CD4-positive, CD25-positive, alpha-beta regulatory T cell (primary cell): ENCODE measurements around the gene FSHR. TPM values are rescaled to one million over a fixed set of nuclear protein-coding genes. Genes with fewer than 3 reads are reported as not detected.

Source experiments
- ATAC-seq, 2 donors: fragments of 150-1000 bp; cut with Tn5 transposase; one replicate each; pipeline ENCODE4 v1.10.0; 2021; ENCODE audit warnings: low read depth in 2 of 2, moderate number of reproducible peaks in 2 of 2, moderate library complexity in 1 of 2
- DNase-seq, 3 donors: peaks; one replicate each; pipeline versions ENCODE4 v3.0.0 to v3.0.0-alpha.2; 2012 to 2022; ENCODE audit warnings: mixed read lengths in 1 of 3
- H3K27ac ChIP-seq: one replicate; pipeline ENCODE4 v1.7.0; 2013; ENCODE audit warnings: mild to moderate bottlenecking, low read length; ENCODE audit not compliant: insufficient read depth, poor library complexity, severe bottlenecking
- H3K27me3 ChIP-seq: one replicate; pipeline ENCODE4 v1.7.0; 2013; ENCODE audit warnings: low read length; ENCODE audit not compliant: control insufficient read depth, insufficient read depth
- H3K36me3 ChIP-seq: one replicate; pipeline ENCODE4 v1.7.0; 2013; ENCODE audit warnings: mild to moderate bottlenecking, low read length, moderate library complexity; ENCODE audit not compliant: control insufficient read depth, insufficient read depth
- H3K4me1 ChIP-seq: 2 replicates; pipeline ENCODE4 v1.7.0; 2013; ENCODE audit warnings: mild to moderate bottlenecking, low read length; ENCODE audit not compliant: insufficient read depth, control insufficient read depth, poor library complexity, severe bottlenecking
- H3K4me3 ChIP-seq: one replicate; pipeline ENCODE4 v1.7.0; 2013; ENCODE audit warnings: low read depth, mild to moderate bottlenecking, low read length, moderate library complexity
- H3K9me3 ChIP-seq, 2 experiments: 1 replicate in 1 of 2; 2 replicates in 1 of 2; pipeline ENCODE4 v1.7.0; 2013; ENCODE audit warnings: low read length in 2 of 2, mild to moderate bottlenecking in 1 of 2, moderate library complexity in 1 of 2; ENCODE audit not compliant: control insufficient read depth in 2 of 2
- H3K27ac Mint-ChIP-seq, 3 donors: one replicate each; pipeline ENCODE4 v1.8.0; 2020 to 2022; ENCODE audit warnings: mild to moderate bottlenecking in 3 of 3, mixed read lengths in 3 of 3, moderate library complexity in 2 of 3
- H3K27me3 Mint-ChIP-seq: one replicate; pipeline ENCODE4 v1.8.0; 2022; ENCODE audit warnings: mild to moderate bottlenecking, mixed read lengths
- H3K36me3 Mint-ChIP-seq: one replicate; pipeline ENCODE4 v1.8.0; 2020; ENCODE audit warnings: mixed read lengths
- H3K4me1 Mint-ChIP-seq, 4 donors: one replicate each; pipeline ENCODE4 v1.8.0; 2020 to 2022; ENCODE audit warnings: mixed read lengths in 4 of 4, mild to moderate bottlenecking in 1 of 4
- H3K4me3 Mint-ChIP-seq, 4 donors: one replicate each; pipeline ENCODE4 v1.8.0; 2020 to 2022; ENCODE audit warnings: mild to moderate bottlenecking in 4 of 4, mixed read lengths in 4 of 4, moderate library complexity in 3 of 4
- H3K9me3 Mint-ChIP-seq, 7 donors: one replicate each; pipeline ENCODE4 v1.8.0; 2020 to 2022; ENCODE audit warnings: mixed read lengths in 7 of 7, mild to moderate bottlenecking in 3 of 7, moderate library complexity in 2 of 7
- polyA plus RNA-seq, 4 donors: library from polyadenylated mRNA; unstranded; fragments of 300-500 nt; fragmentation: Illumina TruSeq; gene quantifications; one replicate each; pipeline ENCODE4 v1.2.3, GENCODE V29; 2021
- total RNA-seq: library from RNA; stranded (reverse); gene quantifications from one replicate; pipeline ENCODE4 v1.2.3, GENCODE V29; 2022

The FSHR gene
- total and polyA plus RNA-seq, 5 donors from 2014 or later = not detected

GRCh38 chr2:49175831-49176230 lies 21.5 kb upstream of the FSHR start:
- Mint-ChIP-seq H3K27me3 (no peaks in the 10 kb centered on the region), H3K9me3 (peaks cover 0 to 13% (median 3%) of the 10 kb centered on the region in 7 donors), H3K4me3 (no peak overlapping the region), H3K27ac (no peak overlapping the region), H3K4me1 (no peaks in the 10 kb centered on the region), H3K36me3 (no peaks in the 10 kb centered on the region)
- Histone ChIP-seq H3K27me3 (no peaks in the 10 kb centered on the region), H3K27ac (no peak overlapping the region), H3K36me3 (no peaks in the 10 kb centered on the region), H3K9me3 (no peaks in the 10 kb centered on the region), H3K4me1 (no peaks in the 10 kb centered on the region), H3K4me3 (no peak overlapping the region)
- DNase-seq (no peak), ATAC-seq (no peak)

GRCh38 chr2:49174750-49175149 lies 20.4 kb upstream of the FSHR start:
- Histone ChIP-seq H3K4me1 (no peaks in the 10 kb centered on the region), H3K4me3 (no peak overlapping the region), H3K27me3 (no peaks in the 10 kb centered on the region), H3K27ac (no peak overlapping the region), H3K36me3 (no peaks in the 10 kb centered on the region), H3K9me3 (no peaks in the 10 kb centered on the region)
- Mint-ChIP-seq H3K9me3 (peaks cover 0 to 14% (median 3%) of the 10 kb centered on the region in 7 donors), H3K27ac (no peak overlapping the region), H3K36me3 (no peaks in the 10 kb centered on the region), H3K4me3 (no peak overlapping the region), H3K27me3 (no peaks in the 10 kb centered on the region), H3K4me1 (no peaks in the 10 kb centered on the region)
- no peak for ATAC-seq
- no peak for DNase-seq

- DNase-seq (no peak), ATAC-seq (no peak)
- H3K27ac Mint-ChIP-seq = no peak overlapping the region
These were observed 12.8 kb upstream of the FSHR start for GRCh38 chr2:49167131-49167530.

GRCh38 chr2:49165662-49166061 lies 11.3 kb upstream of the FSHR start:
- H3K36me3 Mint-ChIP-seq = no peaks in the 10 kb centered on the region
- ATAC-seq = no peak
- Histone ChIP-seq H3K4me1 (no peaks in the 10 kb centered on the region), H3K27ac (no peak overlapping the region), H3K27me3 (no peaks in the 10 kb centered on the region), H3K36me3 (no peaks in the 10 kb centered on the region), H3K4me3 (no peak overlapping the region), H3K9me3 (peaks cover 0 to 3% of the 10 kb centered on the region in 2 experiments)
- H3K4me3 Mint-ChIP-seq = no peak overlapping the region
- H3K27me3 Mint-ChIP-seq = no peaks in the 10 kb centered on the region
- H3K27ac Mint-ChIP-seq = no peak overlapping the region
- peaks cover 0 to 14% (median 2%) of the 10 kb centered on the region in 7 donors for H3K9me3 Mint-ChIP-seq
- DNase-seq = no peak
- H3K4me1 Mint-ChIP-seq = no peaks in the 10 kb centered on the region

More at GRCh38 chr2:49167131-49167530, 12.8 kb upstream of the FSHR start:
- Mint-ChIP-seq H3K4me1 (no peaks in the 10 kb centered on the region), H3K9me3 (peaks cover 1 to 9% (median 2%) of the 10 kb centered on the region in 7 donors), H3K4me3 (no peak overlapping the region), H3K36me3 (no peaks in the 10 kb centered on the region), H3K27me3 (no peaks in the 10 kb centered on the region)
- Histone ChIP-seq H3K27ac (no peak overlapping the region), H3K9me3 (peaks cover 0 to 3% of the 10 kb centered on the region in 2 experiments), H3K27me3 (no peaks in the 10 kb centered on the region), H3K36me3 (no peaks in the 10 kb centered on the region), H3K4me1 (no peaks in the 10 kb centered on the region), H3K4me3 (no peak overlapping the region)

GRCh38 chr2:49164729-49165128 lies 10.4 kb upstream of the FSHR start:
- no peak overlapping the region for H3K4me3 Mint-ChIP-seq
- DNase-seq (no peak), ATAC-seq (no peak)
- no peak overlapping the region for H3K27ac Mint-ChIP-seq
- H3K9me3 Mint-ChIP-seq = peaks cover 0 to 17% (median 2%) of the 10 kb centered on the region in 7 donors
- no peaks in the 10 kb centered on the region for H3K27me3 ChIP-seq
- no peaks in the 10 kb centered on the region for H3K36me3 Mint-ChIP-seq
- H3K9me3 ChIP-seq = peaks cover 0 to 3% of the 10 kb centered on the region in 2 experiments
- H3K27ac ChIP-seq = no peak overlapping the region
- no peaks in the 10 kb centered on the region for H3K27me3 Mint-ChIP-seq
- no peaks in the 10 kb centered on the region for H3K4me1 ChIP-seq
- H3K36me3 ChIP-seq = no peaks in the 10 kb centered on the region
- no peaks in the 10 kb centered on the region for H3K4me1 Mint-ChIP-seq
- H3K4me3 ChIP-seq = no peak overlapping the region

GRCh38 chr2:49162151-49162550 lies 7.8 kb upstream of the FSHR start:
- H3K9me3 Mint-ChIP-seq = peaks cover 0 to 8% (median 1%) of the 10 kb centered on the region in 7 donors
- H3K4me1 Mint-ChIP-seq = no peaks in the 10 kb centered on the region
- H3K36me3 Mint-ChIP-seq = no peaks in the 10 kb centered on the region
- Histone ChIP-seq H3K4me1 (no peaks in the 10 kb centered on the region), H3K27me3 (no peaks in the 10 kb centered on the region), H3K36me3 (no peaks in the 10 kb centered on the region), H3K27ac (no peak overlapping the region), H3K9me3 (peaks cover 0 to 3% of the 10 kb centered on the region in 2 experiments), H3K4me3 (no peak overlapping the region)
- ATAC-seq (no peak), DNase-seq (no peak)
- no peaks in the 10 kb centered on the region for H3K27me3 Mint-ChIP-seq
- no peak overlapping the region for H3K4me3 Mint-ChIP-seq
- H3K27ac Mint-ChIP-seq = no peak overlapping the region

GRCh38 chr2:49154891-49155290 lies 576 bp upstream of the FSHR start:
- no peaks in the 10 kb centered on the region for H3K4me1 Mint-ChIP-seq
- no peak overlapping the region for H3K4me3 Mint-ChIP-seq
- H3K36me3 Mint-ChIP-seq = no peaks in the 10 kb centered on the region
- no peak overlapping the region for H3K27ac Mint-ChIP-seq
- Histone ChIP-seq H3K27ac (no peak overlapping the region), H3K36me3 (no peaks in the 10 kb centered on the region), H3K9me3 (no peaks in the 10 kb centered on the region), H3K27me3 (no peaks in the 10 kb centered on the region), H3K4me3 (no peak overlapping the region), H3K4me1 (no peaks in the 10 kb centered on the region)
- H3K27me3 Mint-ChIP-seq = no peaks in the 10 kb centered on the region
- ATAC-seq = no peak
- no peak for DNase-seq
- H3K9me3 Mint-ChIP-seq = peaks cover 0 to 12% (median 4%) of the 10 kb centered on the region in 7 donors

GRCh38 chr2:49153252-49153651 lies 1.1 kb downstream of the FSHR start:
- no peak for DNase-seq
- no peaks in the 10 kb centered on the region for H3K4me1 Mint-ChIP-seq
- H3K4me3 Mint-ChIP-seq = no peak overlapping the region
- H3K9me3 ChIP-seq = no peaks in the 10 kb centered on the region
- no peak overlapping the region for H3K27ac Mint-ChIP-seq
- no peaks in the 10 kb centered on the region for H3K27me3 Mint-ChIP-seq
- H3K9me3 Mint-ChIP-seq = peaks cover 0 to 11% (median 4%) of the 10 kb centered on the region in 7 donors
- H3K27me3 ChIP-seq = no peaks in the 10 kb centered on the region
- H3K36me3 ChIP-seq = no peaks in the 10 kb centered on the region
- H3K27ac ChIP-seq = no peak overlapping the region
- no peaks in the 10 kb centered on the region for H3K4me1 ChIP-seq
- no peak for ATAC-seq
- no peak overlapping the region for H3K4me3 ChIP-seq
- no peaks in the 10 kb centered on the region for H3K36me3 Mint-ChIP-seq
